ENCODE measurements around the gene ZNRF3. TPM values are rescaled to one million over a fixed set of nuclear protein-coding genes. Genes with fewer than 3 reads are reported as not detected.
"Not testable (repeated sequence)": the region's sequence is repeated elsewhere in the genome, so short reads cannot be mapped to it uniquely, and the experiment has no call there.

Gene ZNRF3
- total RNA-seq, 1 donor from 2014 or later, result 10.5 TPM

- TF ChIP-seq, protein P1, sequence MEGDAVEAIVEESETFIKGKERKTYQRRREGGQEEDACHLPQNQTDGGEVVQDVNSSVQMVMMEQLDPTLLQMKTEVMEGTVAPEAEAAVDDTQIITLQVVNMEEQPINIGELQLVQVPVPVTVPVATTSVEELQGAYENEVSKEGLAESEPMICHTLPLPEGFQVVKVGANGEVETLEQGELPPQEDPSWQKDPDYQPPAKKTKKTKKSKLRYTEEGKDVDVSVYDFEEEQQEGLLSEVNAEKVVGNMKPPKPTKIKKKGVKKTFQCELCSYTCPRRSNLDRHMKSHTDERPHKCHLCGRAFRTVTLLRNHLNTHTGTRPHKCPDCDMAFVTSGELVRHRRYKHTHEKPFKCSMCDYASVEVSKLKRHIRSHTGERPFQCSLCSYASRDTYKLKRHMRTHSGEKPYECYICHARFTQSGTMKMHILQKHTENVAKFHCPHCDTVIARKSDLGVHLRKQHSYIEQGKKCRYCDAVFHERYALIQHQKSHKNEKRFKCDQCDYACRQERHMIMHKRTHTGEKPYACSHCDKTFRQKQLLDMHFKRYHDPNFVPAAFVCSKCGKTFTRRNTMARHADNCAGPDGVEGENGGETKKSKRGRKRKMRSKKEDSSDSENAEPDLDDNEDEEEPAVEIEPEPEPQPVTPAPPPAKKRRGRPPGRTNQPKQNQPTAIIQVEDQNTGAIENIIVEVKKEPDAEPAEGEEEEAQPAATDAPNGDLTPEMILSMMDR (IDR thresholded peaks at IDR 0.05; ENCODE audit: insufficient read depth, low read length, poor library complexity, severe bottlenecking), result no peak
Measured at GRCh38 chr22:29081517-29082236, 198.3 kb downstream of the ZNRF3 start.

GRCh38 chr22:29082826-29083545 lies 199.6 kb downstream of the ZNRF3 start:
- no peak for DNase-seq (ENCODE audit: low read depth)
- TF ChIP-seq, protein P1 (IDR thresholded peaks at IDR 0.05; ENCODE audit: insufficient read depth, low read length, poor library complexity, severe bottlenecking), result no peak
- Histone ChIP-seq H3K36me3 (ENCODE audit: control insufficient read depth, insufficient read depth, low read length) (no peaks in the 10 kb centered on the region), H3K27me3 (ENCODE audit: control insufficient read depth, insufficient read depth, low read length) (no peaks in the 10 kb centered on the region), H3K4me3 (ENCODE audit: low read depth, low read length) (no peak overlapping the region)

More at GRCh38 chr22:29081517-29082236, 198.3 kb downstream of the ZNRF3 start:
- Histone ChIP-seq H3K27me3 (ENCODE audit: control insufficient read depth, insufficient read depth, low read length) (no peaks in the 10 kb centered on the region), H3K4me3 (ENCODE audit: low read depth, low read length) (no peak overlapping the region), H3K36me3 (ENCODE audit: control insufficient read depth, insufficient read depth, low read length) (no peaks in the 10 kb centered on the region)
- no peak for DNase-seq (ENCODE audit: low read depth)

GRCh38 chr22:29083576-29083932 lies 200.2 kb downstream of the ZNRF3 start:
- not testable (repeated sequence) for H3K4me3 ChIP-seq (ENCODE audit: low read depth, low read length); H3K27me3 ChIP-seq (ENCODE audit: control insufficient read depth, insufficient read depth, low read length); DNase-seq (ENCODE audit: low read depth); H3K36me3 ChIP-seq (ENCODE audit: control insufficient read depth, insufficient read depth, low read length)

- no peak for DNase-seq (ENCODE audit: low read depth)
- Histone ChIP-seq H3K36me3 (ENCODE audit: control insufficient read depth, insufficient read depth, low read length) (no peaks in the 10 kb centered on the region), H3K4me3 (ENCODE audit: low read depth, low read length) (no peak overlapping the region), H3K27me3 (ENCODE audit: control insufficient read depth, insufficient read depth, low read length) (no peaks in the 10 kb centered on the region)
- TF ChIP-seq, protein P1 (IDR thresholded peaks at IDR 0.05; ENCODE audit: insufficient read depth, low read length, poor library complexity, severe bottlenecking), result no peak
Measured at GRCh38 chr22:29083933-29084591, 200.7 kb downstream of the ZNRF3 start.

DNA sequence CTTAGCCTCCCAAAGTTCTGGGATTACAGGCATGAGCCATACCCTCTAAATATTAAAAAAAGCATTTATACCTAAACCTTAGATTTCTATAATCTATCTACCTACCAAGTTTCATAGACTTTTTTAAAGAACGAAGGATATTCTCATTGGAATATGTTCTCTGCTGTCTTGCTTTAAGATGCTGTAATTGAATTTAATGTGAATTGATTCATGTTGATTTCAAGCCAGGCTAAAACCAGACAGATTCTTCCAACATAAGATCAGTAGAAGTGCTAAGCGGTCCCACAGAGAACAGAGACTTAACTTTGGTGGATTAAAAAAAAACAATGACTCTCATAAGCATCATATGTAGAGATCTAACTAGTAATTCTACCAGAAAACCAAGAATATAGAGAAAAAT lies 203.6 kb downstream of the ZNRF3 start:
- Histone ChIP-seq H3K27me3 (ENCODE audit: control insufficient read depth, insufficient read depth, low read length) (no peaks in the 10 kb centered on the region), H3K36me3 (ENCODE audit: control insufficient read depth, insufficient read depth, low read length) (no peaks in the 10 kb centered on the region), H3K4me3 (ENCODE audit: low read depth, low read length) (no peak overlapping the region)
- TF ChIP-seq, protein P1 (IDR thresholded peaks at IDR 0.05; ENCODE audit: insufficient read depth, low read length, poor library complexity, severe bottlenecking), result no peak
- no peak for DNase-seq (ENCODE audit: low read depth)

DNA sequence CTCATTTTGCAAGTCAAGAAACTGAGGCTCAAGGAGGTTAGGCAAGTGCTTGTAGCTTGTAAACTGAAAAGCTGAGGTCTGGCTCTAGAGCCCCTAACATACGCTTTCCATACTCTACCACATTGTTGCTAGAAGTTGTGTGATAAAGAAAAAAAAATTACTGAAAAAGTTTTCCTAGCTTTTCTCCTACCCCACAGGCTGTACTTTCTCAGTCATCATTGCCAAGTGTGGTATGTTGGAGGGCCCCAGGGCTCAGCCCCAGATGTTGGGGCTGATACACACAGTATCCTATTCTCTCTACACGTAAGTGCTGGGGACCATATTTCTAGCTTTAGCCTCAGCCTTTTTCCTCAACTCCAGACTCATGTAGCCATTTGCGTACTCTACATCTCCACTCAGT lies 205.4 kb downstream of the ZNRF3 start:
- Histone ChIP-seq H3K27me3 (ENCODE audit: control insufficient read depth, insufficient read depth, low read length) (no peaks in the 10 kb centered on the region), H3K4me3 (ENCODE audit: low read depth, low read length) (no peak overlapping the region), H3K36me3 (ENCODE audit: control insufficient read depth, insufficient read depth, low read length) (no peaks in the 10 kb centered on the region)
- no peak for DNase-seq (ENCODE audit: low read depth)
- TF ChIP-seq, protein P1 (IDR thresholded peaks at IDR 0.05; ENCODE audit: insufficient read depth, low read length, poor library complexity, severe bottlenecking), result no peak

Measured in kidney epithelial cell (primary cell).